Mesodermal cell (in vitro differentiated cells): ENCODE measurements around the gene ROR2.
"Not testable (repeated sequence)": the region's sequence is repeated elsewhere in the genome, so short reads cannot be mapped to it uniquely, and the experiment has no call there.

Source experiments
- H3K27ac ChIP-seq: 2 replicates; pipeline ENCODE4 v1.7.0; 2013; ENCODE audit warnings: mild to moderate bottlenecking, low read depth, low read length, moderate library complexity; ENCODE audit not compliant: severe bottlenecking
- H3K36me3 ChIP-seq: 2 replicates; pipeline ENCODE4 v1.7.1; 2013; ENCODE audit warnings: mild to moderate bottlenecking, low read length, moderate library complexity; ENCODE audit not compliant: control insufficient read depth, insufficient read depth
- H3K4me1 ChIP-seq: one replicate; pipeline ENCODE4 v1.7.1; 2013; ENCODE audit warnings: mild to moderate bottlenecking, low read length; ENCODE audit not compliant: insufficient read depth, control insufficient read depth, poor library complexity, severe bottlenecking
- H3K4me3 ChIP-seq: 2 replicates; pipeline ENCODE4 v1.7.0; 2013; ENCODE audit warnings: low read length, control low read depth, mild to moderate bottlenecking; ENCODE audit not compliant: insufficient read depth, poor library complexity, severe bottlenecking; ENCODE audit errors: extremely low read depth
- H3K9me3 ChIP-seq: 2 replicates; pipeline ENCODE4 v1.7.1; 2013; ENCODE audit warnings: mild to moderate bottlenecking, low read length, moderate library complexity; ENCODE audit not compliant: control insufficient read depth
- WGBS, 2 experiments: methylation state at CpG; one replicate each; pipeline ENCODE4 v1.1.5; 2013; ENCODE audit warnings: missing lambda C conversion rate in 2 of 2; ENCODE audit not compliant: insufficient coverage in 2 of 2; 5-methylcytosine and 5-hydroxymethylcytosine counted together

Gene ROR2

GRCh38 chr9:91518462-91518861 lies 431.6 kb downstream of the ROR2 start:
- Histone ChIP-seq H3K4me3 (no peak overlapping the region), H3K27ac (no peak overlapping the region), H3K9me3 (peaks cover 11% of the 10 kb centered on the region), H3K36me3 (no peaks in the 10 kb centered on the region), H3K4me1 (peaks cover 7% of the 10 kb centered on the region)
- WGBS, 2 experiments = 91 to 98% methylated on average over 4 of the region's 5 CpGs

GRCh38 chr9:91517801-91518200 lies 432.2 kb downstream of the ROR2 start:
- WGBS, 2 experiments = 92 to 100% methylated on average over 2 of the region's 3 CpGs

GRCh38 chr9:91517332-91517731 lies 432.7 kb downstream of the ROR2 start:
- H3K4me3 ChIP-seq, H3K4me1 ChIP-seq, H3K27ac ChIP-seq, H3K36me3 ChIP-seq: not testable (repeated sequence)
- WGBS, 2 experiments = 86 to 100% methylated on average over 4 of the region's 4 CpGs
- H3K9me3 ChIP-seq = peaks cover 14% of the 10 kb centered on the region

More at GRCh38 chr9:91517801-91518200, 432.2 kb downstream of the ROR2 start:
- no peaks in the 10 kb centered on the region for H3K36me3 ChIP-seq
- H3K9me3 ChIP-seq = peaks cover 13% of the 10 kb centered on the region
- H3K4me1 ChIP-seq = peaks cover 7% of the 10 kb centered on the region
- no peak overlapping the region for H3K27ac ChIP-seq
- H3K4me3 ChIP-seq = no peak overlapping the region

- 93 to 100% methylated on average over 1 to 3 of the region's 5 CpGs for WGBS, 2 experiments
- Histone ChIP-seq H3K4me3 (no peak overlapping the region), H3K36me3 (no peaks in the 10 kb centered on the region), H3K27ac (no peak overlapping the region), H3K9me3 (peaks cover 14% of the 10 kb centered on the region), H3K4me1 (peaks cover 7% of the 10 kb centered on the region)
These were observed 433.3 kb downstream of the ROR2 start for GRCh38 chr9:91516777-91517176.

- peaks cover 14% of the 10 kb centered on the region for H3K9me3 ChIP-seq
- H3K4me3 ChIP-seq = no peak overlapping the region
- no peak overlapping the region for H3K27ac ChIP-seq
- 94 to 98% methylated on average over 3 of the region's 4 CpGs for WGBS, 2 experiments
- H3K4me1 ChIP-seq = peaks cover 7% of the 10 kb centered on the region
- no peaks in the 10 kb centered on the region for H3K36me3 ChIP-seq
These were observed 433.9 kb downstream of the ROR2 start for GRCh38 chr9:91516081-91516480.

- WGBS, 2 experiments = 75 to 88% methylated on average over 4 to 11 of the region's 12 CpGs
- Histone ChIP-seq H3K4me1 (peaks cover 7% of the 10 kb centered on the region), H3K36me3 (no peaks in the 10 kb centered on the region), H3K9me3 (peaks cover 14% of the 10 kb centered on the region), H3K4me3 (no peak overlapping the region), H3K27ac (peak overlapping the region; percentile 26)
These were observed 434.8 kb downstream of the ROR2 start for GRCh38 chr9:91515074-91515687.
